GM04503 (cell line): ENCODE measurements around the gene KMT2C.
"Not testable (repeated sequence)": the region's sequence is repeated elsewhere in the genome, so short reads cannot be mapped to it uniquely, and the experiment has no call there.

Experiments
- DNase-seq: peaks from one replicate; pipeline ENCODE4 v3.0.0-alpha.2; 2012; ENCODE audit warnings: low read depth

KMT2C gene

DNA sequence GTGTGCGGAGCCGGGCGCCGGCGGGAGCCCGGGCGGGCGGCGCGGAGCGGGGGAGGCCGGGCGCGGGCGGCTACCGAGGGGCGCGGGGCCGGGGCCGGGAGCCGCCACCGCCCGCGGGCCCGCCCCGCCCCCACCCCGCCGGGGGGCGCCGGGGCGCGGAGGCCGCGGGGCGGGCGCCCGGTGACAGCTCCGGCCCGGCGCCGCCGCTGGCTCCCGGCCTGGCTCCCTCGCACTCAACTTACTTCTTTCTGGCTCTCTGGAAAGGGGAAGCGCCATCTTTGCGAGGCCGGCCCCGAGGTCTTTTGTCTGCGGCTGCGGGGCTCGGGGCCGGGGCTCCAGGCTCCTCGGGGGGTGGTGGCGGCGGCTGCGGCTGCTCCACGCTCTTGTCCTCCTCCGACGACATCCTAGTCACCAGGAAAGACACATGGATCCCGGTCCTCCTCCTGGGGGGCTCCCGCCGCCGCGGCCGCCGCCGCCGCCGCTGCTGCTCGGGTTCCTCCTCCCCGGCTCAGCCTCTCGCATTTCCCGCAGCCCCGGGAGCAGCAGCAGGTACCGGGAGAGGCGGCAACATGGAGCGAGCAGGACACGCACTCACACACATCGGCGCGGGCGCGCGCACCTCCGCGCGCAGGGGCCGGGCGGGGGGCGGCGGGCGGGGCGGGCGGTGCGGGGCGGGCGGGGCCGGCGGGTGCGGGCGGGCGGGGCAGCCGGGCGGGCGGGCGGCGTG lies at the start of gene KMT2C:
Gene KMT2C, minus strand, starts transcription at position 620 of the 727 bp plus-strand sequence. Its CDS starts 217 bp downstream, at position 403.
- DNase-seq, result no peak

DNA sequence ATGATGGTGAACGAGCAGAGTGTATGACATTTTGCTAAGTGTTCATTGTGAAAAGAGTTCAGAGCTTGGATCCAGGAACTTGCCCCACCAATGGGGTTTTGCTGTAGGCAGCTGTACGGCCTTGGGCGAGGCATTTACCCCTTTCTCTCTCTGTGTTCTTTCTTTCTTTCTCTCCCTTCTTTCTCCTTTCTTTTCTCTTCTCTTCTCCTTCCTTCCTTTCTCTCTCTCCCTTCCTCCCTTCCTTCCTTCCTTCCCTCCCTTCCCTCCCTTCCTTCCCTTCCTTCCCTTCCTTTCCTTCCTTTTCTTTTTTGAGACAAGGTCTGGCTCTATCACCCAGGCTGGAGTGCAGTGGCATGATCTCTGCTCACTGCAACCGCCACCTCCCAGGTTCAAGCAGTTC lies 45.3 kb upstream of the KMT2C start:
- no peak for DNase-seq

DNA sequence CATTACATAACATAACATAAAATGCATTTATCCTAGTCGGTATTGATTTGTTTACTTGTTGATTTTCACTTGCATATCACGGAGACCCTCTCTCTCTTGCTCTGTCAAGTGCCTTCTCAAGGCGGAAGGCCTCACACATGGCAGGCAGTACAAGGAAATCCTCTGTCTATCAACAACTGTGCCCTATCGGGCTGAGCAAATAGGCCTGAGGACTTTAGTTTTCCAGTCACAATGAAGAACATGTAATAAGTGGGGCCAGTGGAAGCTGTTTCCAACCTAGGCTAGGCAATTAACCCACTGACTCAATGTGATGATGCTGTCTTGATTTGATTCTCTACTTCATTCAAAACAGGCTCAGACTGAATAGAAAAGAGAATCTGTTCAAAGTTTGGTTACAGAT lies 44.9 kb upstream of the KMT2C start:
- no peak for DNase-seq

DNA sequence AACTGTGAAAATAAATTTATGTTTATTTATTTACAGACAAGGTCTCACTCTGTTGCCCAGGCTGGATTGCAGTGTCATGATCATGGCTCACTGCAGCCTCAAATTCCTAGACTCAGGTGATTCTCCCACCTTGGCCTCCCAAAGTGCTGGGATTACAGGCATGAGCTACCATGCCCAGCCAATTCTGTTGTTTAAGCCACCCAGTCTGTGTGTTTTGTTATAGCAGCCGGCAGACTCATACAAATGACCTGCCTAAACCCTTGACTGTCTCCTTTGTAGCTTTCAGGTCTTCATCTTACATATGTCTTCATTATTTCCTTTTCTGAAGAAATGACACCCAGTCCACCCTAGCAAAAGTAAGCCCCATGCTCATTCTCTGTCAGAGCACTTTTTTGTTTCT lies 43.8 kb upstream of the KMT2C start:
- DNase-seq, result no peak

DNA sequence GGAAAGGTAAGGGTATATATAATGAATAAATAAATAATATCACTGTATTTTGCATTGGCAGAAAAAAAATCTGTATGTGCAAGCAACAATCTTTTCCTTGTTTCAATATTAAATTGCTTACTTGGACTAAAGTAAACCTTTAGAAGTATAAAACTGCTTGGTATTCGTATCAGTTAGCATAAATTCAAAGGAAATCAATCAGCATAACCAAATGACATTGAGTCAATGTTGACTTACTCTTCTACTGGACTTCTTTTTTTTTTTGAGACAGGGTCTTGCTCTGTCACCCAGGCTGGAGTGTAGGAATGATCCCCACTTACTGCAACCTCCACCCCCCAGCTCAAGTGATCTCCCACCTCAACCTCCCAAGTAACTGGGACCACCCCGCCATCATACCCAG lies 42.3 kb upstream of the KMT2C start:
- no peak for DNase-seq

DNA sequence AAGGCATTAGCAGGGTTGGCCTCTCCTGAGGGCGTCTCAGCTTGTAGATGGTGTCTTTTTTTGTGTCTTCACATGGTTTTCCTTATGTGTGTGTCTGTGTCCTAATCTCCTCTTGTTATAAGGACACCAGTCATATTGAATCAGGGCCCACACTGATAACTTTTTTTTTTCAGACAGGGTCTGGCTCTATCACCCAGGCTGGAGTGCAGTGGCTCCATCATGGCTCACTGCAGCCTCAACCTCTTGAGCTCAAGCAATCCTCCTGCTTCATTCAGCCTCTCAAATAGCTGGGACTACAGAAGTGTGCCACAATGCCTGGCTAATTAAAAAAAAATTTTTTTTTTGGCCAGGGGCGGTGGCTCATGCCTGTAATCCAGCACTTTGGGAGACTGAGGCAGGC lies 41.3 kb upstream of the KMT2C start:
- DNase-seq, result no peak

DNA sequence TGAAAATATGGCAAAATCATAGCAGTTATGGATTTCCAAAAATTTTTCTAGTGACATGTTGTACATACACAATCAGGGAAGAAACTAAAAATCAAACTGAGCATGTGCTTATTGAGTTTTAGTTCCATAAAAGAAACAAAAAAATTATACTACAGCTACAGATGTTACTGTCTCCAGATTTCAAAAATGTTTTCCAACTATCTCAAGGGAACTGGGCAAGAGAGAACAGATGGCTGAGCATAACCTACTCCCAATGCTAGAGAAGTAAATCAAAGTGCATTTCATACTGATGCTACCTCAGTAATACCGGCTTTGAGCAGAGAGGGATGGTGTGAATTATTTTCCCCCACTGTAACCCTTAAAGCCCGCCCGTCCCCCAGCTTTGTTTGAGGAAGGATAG lies 40.7 kb upstream of the KMT2C start:
- no peak for DNase-seq

DNA sequence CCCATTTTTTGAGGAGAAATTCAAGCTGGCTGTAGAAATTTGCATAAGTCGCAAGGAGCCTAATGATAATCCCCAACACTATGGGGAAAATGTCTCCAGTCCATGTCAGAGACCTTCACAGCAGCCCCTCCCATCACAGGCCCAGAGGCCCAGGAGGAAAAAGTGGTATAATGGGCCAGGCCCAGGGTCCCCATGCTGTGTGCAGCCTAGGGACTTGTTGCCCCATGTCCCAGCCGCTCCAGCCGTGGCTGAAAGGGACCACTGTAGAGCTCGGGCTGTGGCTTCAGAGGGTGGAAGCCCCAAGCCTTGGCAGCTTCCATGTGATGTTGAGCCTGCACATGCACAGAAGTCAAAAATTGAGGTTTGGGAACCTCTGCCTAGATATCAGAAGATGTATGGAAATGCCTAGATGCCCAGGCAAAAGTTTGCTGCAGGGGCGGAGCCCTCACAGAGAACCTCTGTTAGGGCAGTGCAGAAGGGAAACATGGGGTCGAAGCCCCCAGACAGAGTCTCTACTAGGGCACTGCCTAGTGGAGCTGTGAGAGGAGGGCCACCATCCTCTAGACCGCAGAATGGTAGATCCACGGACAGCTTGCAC lies 35.3 kb upstream of the KMT2C start:
- not testable (repeated sequence) for DNase-seq

DNA sequence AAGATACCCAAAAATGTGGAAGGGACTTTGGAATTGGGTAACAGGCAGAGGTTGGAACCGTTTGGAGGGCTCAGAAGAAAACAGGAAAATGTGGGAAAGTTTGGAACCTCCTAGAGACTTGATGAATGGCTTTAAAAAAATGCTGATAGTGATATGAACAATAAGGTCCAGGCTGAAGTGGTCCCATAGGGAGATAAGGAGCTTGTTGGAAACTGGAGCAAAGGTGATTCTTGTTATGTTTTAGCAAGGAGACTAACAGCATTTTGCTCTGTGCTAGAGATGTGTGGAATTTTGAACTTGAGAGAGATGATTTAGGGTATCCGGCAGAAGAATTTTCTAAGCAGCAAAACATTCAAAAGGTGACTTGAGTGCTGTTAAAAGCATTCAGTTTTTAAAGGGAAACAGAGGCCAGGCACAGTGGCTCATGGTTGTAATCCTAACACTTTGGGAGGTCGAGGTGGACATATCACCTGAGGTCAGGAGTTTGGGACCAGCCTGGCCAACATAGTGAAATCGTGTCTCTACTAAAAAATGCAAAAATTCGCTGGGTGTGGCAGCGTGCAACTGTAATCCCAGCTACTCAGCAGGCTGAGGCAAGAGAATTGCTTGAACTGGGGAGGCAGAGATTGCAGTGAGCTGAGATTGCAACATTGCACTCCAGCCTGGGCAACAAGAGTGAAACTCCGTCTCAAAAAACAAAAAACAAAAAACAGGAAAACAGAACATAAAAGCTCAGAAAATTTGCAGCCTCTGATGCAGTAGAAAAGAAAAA lies 34.6 kb upstream of the KMT2C start:
- not testable (repeated sequence) for DNase-seq

DNA sequence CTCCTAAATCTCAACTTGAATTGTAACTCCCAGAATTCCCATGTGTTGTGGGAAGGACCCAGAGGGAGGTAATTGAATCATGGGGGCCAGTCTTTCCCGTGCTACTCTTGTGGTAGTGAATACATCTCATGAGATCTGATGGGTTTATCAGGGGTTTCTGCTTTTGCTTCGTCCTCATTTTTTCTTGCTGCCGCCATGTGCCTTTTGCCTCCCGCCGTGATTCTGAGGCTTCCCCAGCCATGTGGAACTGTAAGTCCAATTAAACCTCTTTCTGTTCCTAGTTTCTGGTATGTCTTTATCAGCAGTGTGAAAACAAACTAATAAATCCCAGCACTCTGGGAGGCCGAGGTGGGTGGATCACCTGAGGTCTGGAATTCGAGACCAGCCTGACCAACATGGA lies 33.8 kb upstream of the KMT2C start:
- DNase-seq, result not testable (repeated sequence)

DNA sequence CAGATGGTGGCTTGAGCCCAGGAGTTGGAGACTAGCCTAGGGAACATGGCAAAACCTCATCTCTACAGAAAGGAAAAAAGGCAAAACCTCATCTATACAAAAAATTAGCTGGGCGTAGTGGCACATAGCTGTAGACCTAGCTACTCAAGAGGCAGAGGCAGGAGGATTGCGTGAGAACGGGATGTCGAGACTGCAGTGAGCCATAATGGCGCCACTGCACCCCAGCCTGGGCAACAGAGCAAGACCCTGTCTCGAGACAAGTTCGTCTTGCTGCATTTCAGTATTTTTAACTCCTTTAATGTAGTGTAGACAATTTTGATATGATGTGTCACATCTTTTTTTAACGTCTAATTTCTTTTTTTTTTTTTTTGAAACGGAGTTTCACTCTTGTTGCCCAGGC lies 31.4 kb upstream of the KMT2C start:
- DNase-seq, result no peak

DNA sequence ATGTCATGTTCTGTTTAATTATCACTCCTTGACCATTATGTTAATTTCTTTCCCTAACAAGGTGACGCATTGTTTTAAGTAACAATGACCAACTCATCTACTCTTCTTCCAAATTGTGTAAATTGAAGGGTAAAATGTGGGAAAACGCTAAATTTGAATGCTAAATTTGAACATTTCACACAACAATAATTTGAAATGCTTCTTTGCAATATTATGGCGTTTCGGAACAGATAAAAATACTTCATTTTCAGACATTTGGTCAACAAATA lies 29.2 kb upstream of the KMT2C start:
- no peak for DNase-seq

DNA sequence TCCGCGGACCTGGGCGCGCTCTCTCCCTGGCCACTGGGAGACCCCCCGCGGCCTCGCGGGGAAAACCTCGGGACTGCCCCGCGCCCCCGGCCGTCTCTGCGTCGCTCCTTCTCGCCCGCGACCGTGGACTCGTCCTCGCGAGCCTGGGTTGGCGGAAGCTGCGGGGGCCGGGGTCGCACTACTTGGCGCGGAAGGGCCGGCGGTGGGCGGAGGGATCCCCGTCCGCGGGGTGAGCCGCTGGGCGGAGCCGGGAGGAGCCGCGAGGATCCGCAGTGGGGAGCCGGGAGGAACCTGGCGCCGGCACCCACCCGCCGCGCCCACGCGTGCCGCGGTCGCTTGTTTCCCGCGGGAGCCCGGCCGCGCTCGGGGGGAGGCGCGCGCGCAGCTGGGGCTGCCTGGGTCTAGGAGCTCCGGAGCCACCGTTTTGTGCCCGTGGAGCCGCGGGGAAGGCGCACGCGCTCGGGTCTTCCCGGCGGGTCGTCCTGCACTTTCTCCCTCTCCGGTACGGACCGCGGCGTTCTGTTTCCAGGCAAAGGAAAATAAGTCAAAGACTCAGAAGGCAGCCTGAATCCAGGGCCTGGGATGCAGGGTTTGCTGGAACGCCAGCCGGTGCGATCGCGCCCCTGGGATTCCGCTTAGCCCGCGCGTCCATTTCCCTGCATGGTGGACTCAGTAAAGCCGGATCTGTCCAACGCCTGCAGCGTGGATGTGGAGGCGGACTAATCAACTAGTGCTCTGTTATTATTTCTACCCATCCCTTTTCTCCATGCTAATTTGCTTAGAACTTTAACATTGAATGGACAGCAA lies 28.7 kb upstream of the KMT2C start:
- no peak for DNase-seq

DNA sequence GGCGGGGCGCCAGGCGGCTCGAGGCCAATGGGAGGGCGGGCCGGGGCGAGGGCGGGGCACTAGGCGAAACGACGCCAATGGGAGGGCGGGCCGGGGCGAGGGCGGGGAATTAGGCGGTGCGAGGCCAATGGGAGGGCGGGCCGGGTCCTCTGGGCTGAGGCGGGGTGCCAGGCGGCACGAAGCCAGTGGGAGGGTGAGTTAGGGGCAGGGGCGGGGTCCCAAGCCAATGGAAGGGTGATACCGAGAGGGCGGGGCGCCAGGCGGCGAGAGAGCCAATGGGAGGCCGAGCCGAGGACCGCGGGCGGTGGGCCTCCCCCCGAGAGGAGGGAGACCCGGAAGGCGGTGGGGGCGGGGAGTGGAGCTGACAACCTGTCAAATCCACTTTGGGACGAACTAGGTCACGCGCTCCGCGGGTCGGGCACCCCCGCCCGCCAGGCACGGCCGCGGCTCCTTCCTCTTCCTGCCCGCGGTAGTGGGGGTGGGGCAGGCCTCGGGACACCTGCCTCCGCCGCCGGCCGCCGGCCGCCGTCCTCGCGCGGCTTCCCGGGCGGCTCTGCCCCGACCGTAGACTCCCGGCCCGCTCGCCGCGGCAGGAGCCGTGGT lies 28.0 kb upstream of the KMT2C start:
- peak; percentile 85 for DNase-seq

DNA sequence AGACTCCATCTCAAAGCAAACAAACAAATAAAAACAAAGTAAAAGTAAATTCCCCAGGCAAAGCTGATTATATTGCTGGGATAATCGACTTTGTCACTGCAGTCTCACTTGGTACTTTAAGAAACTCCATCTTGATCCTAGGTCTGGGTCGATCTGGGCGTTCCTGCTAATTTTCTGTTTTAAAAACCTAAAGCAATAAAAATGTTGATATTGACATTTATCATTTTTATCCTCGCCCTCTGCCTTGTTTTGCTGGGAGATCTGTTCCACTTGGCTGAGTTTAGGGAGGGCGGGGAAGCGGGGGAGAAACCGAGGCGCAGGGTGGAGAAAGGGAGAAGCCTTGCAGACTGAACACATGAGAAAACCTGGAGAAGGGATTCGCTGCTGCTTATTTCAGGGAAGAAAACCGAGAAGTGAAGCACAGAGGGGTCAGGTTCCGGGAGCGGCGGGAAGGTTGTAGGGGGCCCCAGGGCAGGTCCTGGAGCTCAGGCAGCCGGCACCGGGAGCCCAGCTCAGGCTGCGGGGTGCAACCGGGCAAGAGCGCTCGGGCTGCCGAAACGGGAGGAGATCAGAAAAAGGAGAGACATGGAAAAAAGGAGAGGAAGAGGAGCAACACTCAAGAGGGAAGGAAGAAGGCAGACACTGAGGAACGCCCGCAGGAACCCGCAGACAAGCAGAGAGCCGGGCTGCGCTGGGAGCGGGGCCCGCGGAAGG lies 27.3 kb upstream of the KMT2C start:
- no peak for DNase-seq

DNA sequence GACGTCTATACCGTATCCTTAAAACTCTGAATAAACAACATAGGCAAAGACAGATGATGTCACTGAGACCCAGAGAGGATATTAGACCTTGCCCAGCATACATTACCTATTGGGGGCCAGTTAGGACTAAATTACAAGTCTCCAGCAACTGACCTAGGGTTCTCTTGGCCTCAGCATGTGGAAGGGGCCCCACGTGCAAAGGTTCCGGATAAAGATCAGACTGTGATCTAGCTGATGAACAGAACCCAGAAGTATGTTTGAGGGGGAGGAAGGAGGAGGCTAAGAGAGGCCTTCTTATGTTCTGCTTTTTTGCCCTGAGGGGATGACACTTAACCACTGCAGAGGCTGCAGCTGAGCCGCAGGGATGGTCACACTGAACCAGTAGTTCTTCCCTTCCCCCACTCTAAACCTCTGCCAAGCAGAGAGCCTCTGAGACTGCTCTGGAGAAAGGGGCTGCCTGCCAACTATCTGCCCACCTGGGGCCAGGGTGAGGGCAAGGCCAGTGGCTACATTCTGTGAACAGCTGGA lies 24.0 kb upstream of the KMT2C start:
- no peak for DNase-seq

DNA sequence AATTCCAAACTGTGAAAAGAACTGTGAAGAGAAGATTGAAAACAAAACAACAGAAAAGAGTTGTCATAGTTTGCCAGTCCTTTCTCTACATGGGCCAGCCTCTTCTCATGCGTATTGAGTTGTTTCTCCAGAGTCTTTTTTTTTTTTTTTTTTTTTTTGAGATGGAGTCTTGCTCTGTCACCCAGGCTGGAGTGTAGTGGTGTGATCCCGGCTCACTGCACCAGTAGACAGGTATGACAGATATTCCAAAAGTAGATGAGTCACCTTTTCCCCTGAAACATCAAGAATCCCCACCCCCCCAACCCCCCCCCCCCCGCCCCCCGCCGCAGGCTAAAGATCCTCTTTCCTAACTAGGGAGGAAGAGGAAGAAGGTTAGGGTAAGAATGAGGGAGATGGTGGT lies 15.6 kb upstream of the KMT2C start:
- no peak for DNase-seq

DNA sequence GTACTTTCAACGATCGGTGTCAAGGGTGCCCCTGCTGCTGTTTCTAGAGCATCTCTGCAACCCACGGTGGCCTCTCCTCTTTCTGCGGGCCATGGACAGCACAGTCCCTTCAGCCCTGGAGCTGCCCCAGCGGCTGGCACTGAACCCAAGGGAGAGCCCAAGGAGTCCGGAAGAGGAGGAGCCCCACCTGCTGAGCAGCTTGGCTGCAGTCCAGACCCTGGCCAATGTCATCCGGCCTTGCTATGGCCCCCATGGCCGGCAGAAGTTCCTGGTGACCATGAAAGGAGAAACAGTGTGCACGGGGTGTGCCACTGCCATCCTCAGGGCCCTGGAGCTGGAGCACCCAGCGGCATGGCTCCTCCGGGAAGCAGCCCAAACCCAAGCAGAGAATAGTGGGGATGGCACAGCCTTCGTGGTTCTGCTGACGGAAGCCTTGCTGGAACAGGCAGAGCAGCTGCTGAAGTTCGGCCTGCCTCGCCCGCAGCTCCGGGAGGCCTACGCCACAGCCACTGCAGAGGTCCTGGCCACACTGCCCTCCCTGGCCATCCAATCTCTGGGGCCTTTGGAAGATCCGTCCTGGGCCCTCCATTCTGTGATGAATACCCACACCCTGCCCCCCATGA lies 9.7 kb upstream of the KMT2C start:
- DNase-seq, result not testable (repeated sequence)

DNA sequence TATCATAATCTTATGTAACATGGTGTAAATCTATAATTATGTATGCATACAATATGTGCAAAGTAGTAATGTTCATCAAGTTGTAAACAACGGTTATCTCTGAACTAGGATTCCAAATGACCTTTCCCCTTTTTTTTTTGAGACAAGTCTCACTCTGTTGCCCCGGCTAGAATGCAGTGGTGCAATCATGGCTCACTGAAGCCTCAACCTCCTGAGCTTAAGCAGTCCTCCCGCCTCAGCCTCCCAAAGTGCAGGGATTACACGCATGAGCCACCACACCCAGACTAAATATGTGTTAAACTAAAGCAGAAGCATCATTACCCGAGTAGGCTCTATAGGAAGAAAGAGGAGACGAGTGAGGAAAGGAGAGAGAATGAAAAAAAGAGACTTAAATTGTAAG lies 7.8 kb upstream of the KMT2C start:
- no peak for DNase-seq

DNA sequence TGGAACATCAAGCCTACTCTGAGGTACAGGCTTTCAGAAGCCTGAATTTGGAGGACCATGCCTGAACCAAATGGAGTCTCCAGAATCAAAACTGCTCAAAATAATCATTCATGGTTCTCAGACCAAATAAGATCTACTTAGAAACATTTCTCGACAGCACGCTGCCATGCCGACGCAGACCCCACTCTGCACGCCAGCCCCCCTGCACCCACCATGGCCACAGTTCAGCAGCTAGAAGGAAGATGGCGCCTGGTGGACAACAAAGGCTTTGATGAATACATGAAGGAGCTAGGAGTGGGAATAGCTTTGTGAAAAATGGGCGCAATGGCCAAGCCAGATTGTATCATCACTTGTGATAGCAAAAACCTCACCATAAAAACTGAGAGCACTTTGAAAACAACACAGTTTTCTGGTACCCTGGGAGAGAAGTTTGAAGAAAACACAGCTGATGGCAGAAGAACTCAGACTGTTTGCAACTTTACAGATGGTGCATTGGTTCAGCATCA lies 6.6 kb upstream of the KMT2C start:
- no peak for DNase-seq

DNA sequence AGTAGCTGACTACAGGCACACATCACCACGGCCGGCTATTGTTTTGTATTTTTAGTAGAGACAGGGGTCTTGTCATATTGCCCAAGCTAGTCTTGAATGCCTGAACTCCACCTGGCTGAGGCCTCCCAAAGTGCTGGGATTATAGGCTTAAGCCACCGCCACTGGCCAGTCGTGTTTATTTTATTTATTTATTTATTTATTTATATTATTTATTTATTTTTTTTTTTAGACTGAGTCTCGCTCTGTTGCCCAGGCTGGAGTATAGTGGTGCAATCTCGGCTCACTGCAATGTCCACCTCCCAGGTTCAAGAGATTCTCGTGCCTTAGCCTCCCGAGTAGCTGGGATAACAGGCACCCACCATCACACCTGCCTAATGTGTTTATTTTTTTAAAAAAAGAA lies 6.0 kb upstream of the KMT2C start:
- not testable (repeated sequence) for DNase-seq
